ENCODE data around the gene SF3A1. TPM values are rescaled to one million over a fixed set of nuclear protein-coding genes. Genes with fewer than 3 reads are reported as not detected.
A peak's percentile ranks its signal among the peaks of the same experiment; 100 is the strongest.

Gene SF3A1
- total and polyA plus RNA-seq, 2 donors (not counting 1 experiment from before 2014, with no cell fraction given): 92.1 to 283 TPM

DNA sequence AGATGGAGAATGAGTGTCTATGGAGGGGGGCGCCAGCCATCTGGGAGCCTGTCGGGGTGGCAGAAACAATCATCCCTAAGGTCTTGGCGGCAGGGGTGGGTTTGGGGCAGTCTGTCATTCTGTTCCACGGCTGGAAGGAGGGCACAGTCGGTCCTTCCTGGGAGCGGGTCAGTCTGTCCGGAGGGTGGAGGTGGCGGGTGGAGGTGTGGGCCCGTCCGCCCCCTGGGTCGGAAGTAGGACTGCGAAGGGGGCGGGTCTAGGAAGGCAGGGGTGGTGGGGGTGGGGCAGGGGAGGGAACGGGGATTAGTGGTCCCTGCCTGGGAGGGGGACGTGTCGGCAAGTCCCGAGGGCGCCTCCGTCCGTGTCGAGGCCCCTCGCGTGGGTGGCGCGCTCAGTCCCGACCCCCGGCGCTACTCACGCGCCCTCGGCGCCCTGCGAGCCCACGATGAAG, 30.4 kb downstream of the SF3A1 start:
- ChIA-PET POLR2A (interaction anchor here (0.6 to 5.7 kb wide), 7 partner anchors 17 to 37 kb away, joined by 3 to 64 read pairs (median 16); partner anchors contain the start of genes CASTOR1, CCDC157 and SF3A1), CTCF (interaction anchor here (0.8 to 3.5 kb wide), 12 partner anchors 16 to 967 kb away, joined by 3 to 99 read pairs (median 4); partner anchors contain the start of genes CASTOR1, CCDC157, RNF215 and SF3A1)
- Histone ChIP-seq H3K9me3 (ENCODE audit: control extremely low read depth in 1 of 3, control insufficient read depth in 2 of 3, insufficient read depth in 1 of 3, low read length in 2 of 3) (no peaks in the 10 kb centered on the region), H3K4me1 (ENCODE audit: control insufficient read depth in 2 of 2, insufficient read depth in 2 of 2, low read length in 2 of 2) (peaks cover 30 to 44% of the 10 kb centered on the region in 2 donors), H3K9ac (ENCODE audit: low read length) (peak overlapping the region; percentile 86), H3K27ac (ENCODE audit: low read length in 2 of 2) (peak overlapping the region in 1 of 2 donors; percentile 62), H3K27me3 (replicated peaks in 1 of 4; ENCODE audit: control extremely low read depth in 1 of 4, control insufficient read depth in 3 of 4, insufficient read depth in 4 of 4, low read length in 3 of 4) (no peaks in the 10 kb centered on the region), H2AFZ (ENCODE audit: insufficient read depth, low read depth, low read length, poor library complexity, severe bottlenecking) (peak overlapping the region; percentile 87), H3K4me3 (ENCODE audit: control extremely low read depth in 1 of 5, extremely low read depth in 1 of 5, insufficient read depth in 1 of 5, low read depth in 2 of 5, low read length in 4 of 5) (peak overlapping the region; percentile 17 to 92 (median 83)), H3K79me2 (ENCODE audit: control insufficient read depth, insufficient read depth, low read length) (peaks cover 58% of the 10 kb centered on the region), H3K4me2 (replicated peaks; ENCODE audit: low read depth, low read length, poor library complexity, severe bottlenecking) (peak overlapping the region; percentile 97), H4K20me1 (ENCODE audit: control insufficient read depth, insufficient read depth, low read length, poor library complexity, severe bottlenecking) (peaks cover 50% of the 10 kb centered on the region), H3K36me3 (replicated peaks in 1 of 2; ENCODE audit: control extremely low read depth in 1 of 2, control insufficient read depth in 1 of 2, extremely low read depth in 1 of 2, insufficient read depth in 2 of 2, low read length in 1 of 2) (peaks cover 0 to 23% of the 10 kb centered on the region in 2 experiments)
- ATAC-seq (ENCODE audit: low read depth): peak; percentile 15
- DNase-seq: no peak
- intact Hi-C loops (cut with micrococcal nuclease): loop anchor here (1.0 kb wide), 1 partner anchor 98 kb away; no protein-coding TSS in a partner anchor
- no peak for TF ChIP-seq EZH2 (IDR thresholded peaks at IDR 0.05; ENCODE audit: borderline replicate concordance, insufficient read depth, low read depth, low read length, poor library complexity, severe bottlenecking)
- Mint-ChIP-seq H3K27me3 (no peaks in the 10 kb centered on the region), H3K27ac (peak overlapping the region; percentile 82), H3K4me1 (peaks cover 52% of the 10 kb centered on the region), H3K4me3 (peak overlapping the region; percentile 83), H3K9me3 (ENCODE audit: insufficient read depth) (no peaks in the 10 kb centered on the region)
- WGBS (ENCODE audit: insufficient coverage): under 1% methylated on average over 25 of the region's 34 CpGs

- H3K4me1 Mint-ChIP-seq: peaks cover 54% of the 10 kb centered on the region
- no peak overlapping the region for H2AFZ ChIP-seq (ENCODE audit: insufficient read depth, low read depth, low read length, poor library complexity, severe bottlenecking)
- peaks cover 0 to 21% of the 10 kb centered on the region in 2 experiments for H3K36me3 ChIP-seq (replicated peaks in 1 of 2; ENCODE audit: control extremely low read depth in 1 of 2, control insufficient read depth in 1 of 2, extremely low read depth in 1 of 2, insufficient read depth in 2 of 2, low read length in 1 of 2)
- CTCF ChIA-PET: interaction anchor here (1.0 to 5.3 kb wide), 5 partner anchors 16 to 967 kb away, joined by 3 to 31 read pairs (median 5); partner anchors contain the start of genes CASTOR1 and RNF215
- WGBS (ENCODE audit: insufficient coverage): 20% methylated on average over 10 of the region's 14 CpGs
- intact Hi-C loops (cut with micrococcal nuclease): loop anchor here (1.0 kb wide), 1 partner anchor 99 kb away; no protein-coding TSS in a partner anchor
- DNase-seq (no peak), ATAC-seq (ENCODE audit: low read depth) (no peak)
- no peak for TF ChIP-seq EZH2 (IDR thresholded peaks at IDR 0.05; ENCODE audit: borderline replicate concordance, insufficient read depth, low read depth, low read length, poor library complexity, severe bottlenecking)
- TF ChIP-seq, protein P1, sequence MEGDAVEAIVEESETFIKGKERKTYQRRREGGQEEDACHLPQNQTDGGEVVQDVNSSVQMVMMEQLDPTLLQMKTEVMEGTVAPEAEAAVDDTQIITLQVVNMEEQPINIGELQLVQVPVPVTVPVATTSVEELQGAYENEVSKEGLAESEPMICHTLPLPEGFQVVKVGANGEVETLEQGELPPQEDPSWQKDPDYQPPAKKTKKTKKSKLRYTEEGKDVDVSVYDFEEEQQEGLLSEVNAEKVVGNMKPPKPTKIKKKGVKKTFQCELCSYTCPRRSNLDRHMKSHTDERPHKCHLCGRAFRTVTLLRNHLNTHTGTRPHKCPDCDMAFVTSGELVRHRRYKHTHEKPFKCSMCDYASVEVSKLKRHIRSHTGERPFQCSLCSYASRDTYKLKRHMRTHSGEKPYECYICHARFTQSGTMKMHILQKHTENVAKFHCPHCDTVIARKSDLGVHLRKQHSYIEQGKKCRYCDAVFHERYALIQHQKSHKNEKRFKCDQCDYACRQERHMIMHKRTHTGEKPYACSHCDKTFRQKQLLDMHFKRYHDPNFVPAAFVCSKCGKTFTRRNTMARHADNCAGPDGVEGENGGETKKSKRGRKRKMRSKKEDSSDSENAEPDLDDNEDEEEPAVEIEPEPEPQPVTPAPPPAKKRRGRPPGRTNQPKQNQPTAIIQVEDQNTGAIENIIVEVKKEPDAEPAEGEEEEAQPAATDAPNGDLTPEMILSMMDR (IDR thresholded peaks at IDR 0.05): no peak
- H3K27me3 ChIP-seq (replicated peaks in 1 of 4; ENCODE audit: control extremely low read depth in 1 of 4, control insufficient read depth in 3 of 4, insufficient read depth in 4 of 4, low read length in 3 of 4): no peaks in the 10 kb centered on the region
- peaks cover 54% of the 10 kb centered on the region for H4K20me1 ChIP-seq (ENCODE audit: control insufficient read depth, insufficient read depth, low read length, poor library complexity, severe bottlenecking)
- H3K4me3 Mint-ChIP-seq: peak overlapping the region; percentile 83
- H3K9me3 ChIP-seq (ENCODE audit: control extremely low read depth in 1 of 3, control insufficient read depth in 2 of 3, insufficient read depth in 1 of 3, low read length in 2 of 3): no peaks in the 10 kb centered on the region
- POLR2A ChIA-PET: interaction anchor here (2.6 to 5.7 kb wide), 3 partner anchors 16 to 36 kb away, joined by 22 to 64 read pairs (median 22); partner anchors contain the start of gene CASTOR1
- peak overlapping the region in 1 of 2 donors; percentile 62 for H3K27ac ChIP-seq (ENCODE audit: low read length in 2 of 2)
- no peaks in the 10 kb centered on the region for H3K27me3 Mint-ChIP-seq
- H3K9me3 Mint-ChIP-seq (ENCODE audit: insufficient read depth): no peaks in the 10 kb centered on the region
- peak overlapping the region; percentile 86 for H3K9ac ChIP-seq (ENCODE audit: low read length)
- peaks cover 30 to 48% of the 10 kb centered on the region in 2 donors for H3K4me1 ChIP-seq (ENCODE audit: control insufficient read depth in 2 of 2, insufficient read depth in 2 of 2, low read length in 2 of 2)
- peak overlapping the region; percentile 97 for H3K4me2 ChIP-seq (replicated peaks; ENCODE audit: low read depth, low read length, poor library complexity, severe bottlenecking)
- H3K4me3 ChIP-seq (ENCODE audit: control extremely low read depth in 1 of 5, extremely low read depth in 1 of 5, insufficient read depth in 1 of 5, low read depth in 2 of 5, low read length in 4 of 5): peak overlapping the region in 4 of 5 experiments; percentile 81 to 92 (median 86)
- H3K79me2 ChIP-seq (ENCODE audit: control insufficient read depth, insufficient read depth, low read length): peaks cover 63% of the 10 kb centered on the region
- H3K27ac Mint-ChIP-seq: peak overlapping the region; percentile 82
Observed at GRCh38 chr22:30325724-30326254, 30.9 kb downstream of the SF3A1 start.

All from B cell (primary cell).